Hematopoietic multipotent progenitor cell (in vitro differentiated cells): ENCODE data around the gene RCHY1. TPM values are rescaled to one million over a fixed set of nuclear protein-coding genes. Genes with fewer than 3 reads are reported as not detected.
"Not testable (repeated sequence)": the region's sequence is repeated elsewhere in the genome, so short reads cannot be mapped to it uniquely, and the experiment has no call there.

Source experiments
- DNase-seq, 3 donors: peaks; one replicate each; pipeline ENCODE4 v3.0.0-alpha.2; 2011 to 2015; ENCODE audit warnings: low read depth in 2 of 3, low spot score in 2 of 3
- total RNA-seq: library from RNA; depleted of rRNA; stranded (reverse); fragments of >200 nt; gene quantifications from one replicate; pipeline ENCODE4 v1.2.3, GENCODE V29; 2012

RCHY1 gene
- 17.0 TPM for total RNA-seq

GRCh38 chr4:75514131-75514948, at the start of gene RCHY1, which contains the start of gene THAP6:
Gene RCHY1 (minus strand): TSS chr4:75514403. CDS start chr4:75514286, 117 bp downstream.
Gene THAP6 (plus strand): TSS chr4:75514473. CDS start chr4:75515453, 980 bp downstream.
- peak; percentile 87 to 96 (median 93) for DNase-seq

DNA sequence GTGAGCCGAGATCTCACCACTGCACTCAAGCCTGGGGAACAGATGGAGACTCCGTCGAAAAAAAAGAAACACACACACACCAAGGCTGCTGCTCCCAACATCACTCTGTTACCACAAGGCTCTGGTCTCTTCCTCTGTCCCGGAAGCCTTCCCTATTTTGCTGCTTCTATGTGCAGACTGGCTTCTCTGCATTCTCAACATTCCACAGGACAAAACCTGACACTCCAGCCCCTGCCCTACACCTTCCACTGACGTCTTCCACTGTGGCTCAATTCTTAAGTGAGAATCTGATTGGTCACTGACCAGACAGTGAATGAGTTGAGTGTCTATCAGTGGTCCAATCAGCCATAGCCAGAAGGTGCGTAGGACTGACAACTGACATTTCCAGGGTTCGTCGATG, 47.6 kb upstream of the RCHY1 start:
- DNase-seq = no peak

DNA sequence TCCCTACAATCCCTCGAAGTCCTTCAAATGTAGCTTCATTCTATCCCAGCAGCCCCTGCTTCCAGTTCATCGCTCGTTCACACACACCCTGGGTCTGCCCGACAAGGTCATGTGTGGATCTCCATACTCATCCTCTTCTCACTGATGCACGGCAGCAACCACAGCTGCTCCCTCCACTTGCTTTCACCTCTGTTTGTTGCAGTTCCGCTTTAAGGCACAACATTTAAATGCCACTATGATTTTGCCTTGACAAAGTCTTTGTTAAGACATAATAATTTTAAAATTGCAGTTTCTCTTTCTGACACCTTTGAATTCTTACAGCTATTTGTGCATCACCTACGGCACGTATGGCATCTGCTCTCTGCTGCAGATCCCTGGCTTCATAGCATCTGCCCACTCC, 43.5 kb upstream of the RCHY1 start:
- no peak for DNase-seq

- DNase-seq = no peak
These were observed 41.3 kb upstream of the RCHY1 start, which contains the start of gene ODAPH for GRCh38 chr4:75555294-75556164. Gene ODAPH (plus strand): TSS chr4:75556066. CDS start chr4:75556083, 17 bp downstream.

DNA sequence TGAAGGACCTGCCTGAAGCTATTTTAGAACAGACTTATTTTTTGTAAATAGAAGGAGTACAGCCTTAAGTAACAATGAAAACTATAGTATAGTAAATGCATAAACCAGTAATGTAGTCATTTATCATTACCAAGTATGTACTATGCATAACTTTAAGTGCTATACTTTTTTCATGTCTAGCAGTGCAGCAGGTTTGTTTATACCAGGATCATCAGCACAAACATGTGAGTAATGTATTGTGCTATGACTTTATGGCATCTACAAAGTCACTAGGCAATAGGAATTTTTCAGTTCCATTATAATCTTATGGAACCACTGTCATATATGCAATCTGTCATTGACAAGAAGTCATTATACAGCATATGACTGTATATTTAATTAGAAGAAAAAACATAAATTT, 38.2 kb upstream of the RCHY1 start:
- no peak for DNase-seq

GRCh38 chr4:75549019-75549418, 34.8 kb upstream of the RCHY1 start:
- no peak for DNase-seq

DNA sequence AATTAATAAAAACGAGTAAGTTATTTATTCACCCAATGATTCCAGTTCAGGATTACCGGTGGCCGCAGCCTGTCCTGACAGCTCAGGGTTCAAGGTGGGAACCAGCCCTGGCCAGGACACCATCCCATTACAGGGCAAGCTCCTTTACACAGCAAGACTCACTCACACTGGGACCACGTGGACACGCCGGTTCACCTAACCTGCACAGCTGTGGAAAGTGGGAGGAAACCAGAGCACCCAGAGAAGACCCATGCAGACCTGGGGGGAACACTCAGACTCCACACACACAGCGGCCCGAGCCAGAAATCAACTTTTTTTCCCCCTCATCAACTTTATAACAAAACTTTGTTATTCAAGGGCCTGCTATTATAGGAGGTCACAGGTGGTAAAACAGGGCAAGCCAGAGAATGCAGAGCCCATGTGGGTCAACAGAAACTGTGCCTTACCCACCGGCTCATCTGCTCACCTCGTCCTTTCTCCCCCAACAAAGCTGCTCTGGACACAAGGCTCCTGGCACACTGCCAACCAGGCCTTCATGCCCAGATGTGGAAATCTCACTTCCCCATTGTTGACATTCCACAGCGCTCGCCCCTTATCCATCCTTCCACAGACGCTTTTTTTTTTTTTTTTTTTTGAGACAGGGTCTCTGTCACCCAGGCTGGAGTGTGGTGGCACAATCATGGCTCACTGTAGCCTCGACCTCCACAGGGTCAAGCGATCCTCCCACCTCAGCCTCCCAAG, 33.6 kb upstream of the RCHY1 start:
- DNase-seq = peak in 1 of 3 donors; percentile 4

DNA sequence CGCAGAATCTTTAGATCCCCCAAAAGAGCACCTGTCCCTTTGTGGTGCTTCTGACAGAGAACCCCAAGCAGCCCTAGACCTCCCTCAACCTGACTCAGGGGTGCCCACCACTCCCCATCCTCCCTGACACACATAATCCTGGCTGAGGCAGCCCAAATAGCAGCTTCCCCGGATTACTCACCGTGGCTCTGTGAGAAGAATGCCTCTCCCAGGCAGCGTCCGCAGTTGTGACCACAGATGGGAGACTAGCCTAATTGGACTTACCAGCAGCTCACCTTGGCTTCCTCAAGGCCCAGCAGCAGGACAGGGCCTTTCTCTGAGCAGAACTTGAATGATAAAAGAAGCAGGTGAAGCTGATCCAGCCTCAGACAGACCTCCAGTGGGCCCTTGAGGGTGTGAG, 31.3 kb upstream of the RCHY1 start:
- no peak for DNase-seq

GRCh38 chr4:75544870-75545269, 30.7 kb upstream of the RCHY1 start:
- DNase-seq = no peak

GRCh38 chr4:75544220-75544619, 30.0 kb upstream of the RCHY1 start:
- not testable (repeated sequence) for DNase-seq

GRCh38 chr4:75542824-75543223, 28.6 kb upstream of the RCHY1 start:
- DNase-seq = no peak

- DNase-seq = not testable (repeated sequence)
These were observed 23.1 kb upstream of the RCHY1 start for GRCh38 chr4:75537308-75537707.

DNA sequence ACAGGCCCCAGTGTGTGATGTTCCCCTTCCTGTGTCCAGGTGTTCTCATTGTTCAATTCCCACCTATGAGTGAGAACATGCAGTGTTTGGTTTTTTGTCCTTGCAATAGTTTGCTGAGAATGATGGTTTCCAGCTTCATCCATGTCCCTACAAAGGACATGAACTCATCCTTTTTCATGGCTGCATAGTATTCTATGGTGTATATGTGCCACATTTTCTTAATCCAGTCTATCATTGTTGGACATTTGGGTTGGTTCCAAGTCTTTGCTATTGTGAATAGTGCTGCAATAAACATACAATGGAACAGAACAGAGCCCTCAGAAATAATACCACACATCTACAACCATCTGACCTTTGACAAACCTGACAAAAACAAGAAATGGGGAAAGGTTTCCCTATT, 19.7 kb upstream of the RCHY1 start:
- not testable (repeated sequence) for DNase-seq

DNA sequence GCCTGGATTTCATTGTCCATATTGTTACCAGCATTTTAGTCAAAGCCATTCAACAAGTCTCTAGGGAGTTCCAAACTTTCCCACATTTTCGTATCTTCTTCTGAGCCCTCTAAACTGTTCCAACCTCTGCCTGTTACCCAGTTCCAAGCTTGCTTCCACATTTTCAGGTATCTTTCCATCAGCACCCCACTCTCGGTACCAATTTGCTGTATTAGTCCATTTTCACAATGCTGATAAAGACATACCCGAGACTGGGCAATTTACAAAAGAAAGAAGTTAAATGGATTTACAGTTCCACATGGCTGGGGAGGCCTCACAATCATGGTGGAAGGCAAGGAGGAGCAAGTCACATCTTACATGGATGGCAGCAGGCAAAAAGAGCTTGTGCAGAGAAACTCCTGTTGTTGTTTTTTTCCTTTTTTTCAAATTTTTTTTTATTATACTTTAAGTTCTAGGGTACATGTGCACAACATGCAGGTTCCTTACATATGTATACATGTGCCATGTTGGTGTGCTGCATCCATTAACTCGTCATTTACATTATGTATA, 19.2 kb upstream of the RCHY1 start:
- not testable (repeated sequence) for DNase-seq

GRCh38 chr4:75531536-75532143, 17.4 kb upstream of the RCHY1 start:
- not testable (repeated sequence) for DNase-seq

DNA sequence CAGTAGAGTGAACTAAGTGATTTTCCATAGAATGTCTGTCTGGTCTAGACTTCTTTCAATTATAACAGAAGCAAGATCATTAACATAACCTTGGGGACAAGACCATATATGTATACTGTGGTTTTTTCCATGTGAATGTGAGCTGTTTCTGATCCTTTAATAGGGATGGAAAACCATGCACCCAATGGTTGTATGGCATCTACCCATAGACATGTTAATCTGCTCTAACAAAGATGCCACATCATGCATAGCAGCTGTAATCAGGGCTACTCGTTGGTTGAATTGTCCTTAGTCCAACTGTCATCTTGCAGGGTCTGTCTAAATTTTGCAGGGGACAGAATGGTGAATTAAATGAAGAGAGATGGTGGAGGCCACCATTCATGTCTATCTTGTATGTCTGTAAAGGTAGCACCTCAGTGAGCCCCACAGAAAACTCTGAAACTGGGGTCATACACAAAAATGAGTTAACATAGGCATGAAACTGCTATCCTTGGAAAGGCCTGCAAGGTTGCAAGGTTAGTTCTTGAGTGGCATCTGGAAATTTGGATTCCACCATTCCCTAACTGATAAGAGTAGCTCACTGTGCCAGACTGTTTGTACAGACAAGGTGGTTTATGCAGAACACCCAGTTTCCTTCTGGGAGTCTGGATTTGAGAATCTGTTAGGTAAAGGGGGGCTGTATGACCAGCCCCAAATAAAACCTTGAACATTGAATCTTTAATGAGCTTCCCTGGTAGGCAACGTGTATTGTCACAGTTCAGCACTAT, 16.5 kb upstream of the RCHY1 start:
- DNase-seq = no peak

DNA sequence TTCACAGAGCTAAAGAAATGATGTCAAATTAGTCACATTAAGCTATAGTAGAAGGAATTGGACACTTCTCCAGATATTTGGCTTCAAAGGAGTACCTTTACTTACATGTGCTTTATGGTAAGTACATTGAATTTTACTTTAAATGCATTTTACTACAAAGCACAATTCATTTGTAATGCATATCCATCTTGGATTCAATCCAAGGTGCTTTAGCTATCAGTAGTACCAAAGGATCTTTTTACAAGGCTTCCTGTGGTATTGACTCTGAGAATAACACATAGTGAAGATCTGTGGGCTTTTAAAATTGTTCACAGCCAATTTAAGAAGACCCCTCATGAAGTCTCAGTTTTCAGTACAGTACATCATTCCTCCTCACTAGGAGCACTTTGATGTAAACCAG, 13.3 kb upstream of the RCHY1 start:
- no peak for DNase-seq

- no peak for DNase-seq
These were observed 11.7 kb upstream of the RCHY1 start for GRCh38 chr4:75525910-75526309.

- no peak for DNase-seq
These were observed 10.9 kb upstream of the RCHY1 start for GRCh38 chr4:75525086-75525485.
